Activated naive CD8-positive, alpha-beta T cell treated with anti-CD3 and anti-CD28 coated beads for 36 hours (primary cell): Measurements from ENCODE around the gene HES5. TPM values are rescaled to one million over a fixed set of nuclear protein-coding genes. Genes with fewer than 3 reads are reported as not detected.
A peak's percentile ranks its signal among the peaks of the same experiment; 100 is the strongest.
"Not testable (repeated sequence)": the region's sequence is repeated elsewhere in the genome, so short reads cannot be mapped to it uniquely, and the experiment has no call there.

Source experiments
- DNase-seq: peaks from one replicate; pipeline ENCODE4 v3.0.0; 2021
- H3K27ac Mint-ChIP-seq: one replicate; pipeline ENCODE4 v1.8.0; 2022; ENCODE audit warnings: mild to moderate bottlenecking, moderate library complexity, mixed read lengths
- H3K27me3 Mint-ChIP-seq: one replicate; pipeline ENCODE4 v1.8.0; 2022; ENCODE audit warnings: mild to moderate bottlenecking, mixed read lengths
- H3K36me3 Mint-ChIP-seq: one replicate; pipeline ENCODE4 v1.8.0; 2021; ENCODE audit warnings: mild to moderate bottlenecking, mixed read lengths
- H3K4me1 Mint-ChIP-seq: one replicate; pipeline ENCODE4 v1.8.0; 2021; ENCODE audit warnings: mixed read lengths
- H3K4me3 Mint-ChIP-seq: one replicate; pipeline ENCODE4 v1.8.0; 2022; ENCODE audit warnings: mild to moderate bottlenecking, moderate library complexity, mixed read lengths
- H3K9me3 Mint-ChIP-seq: one replicate; pipeline ENCODE4 v1.8.0; 2022; ENCODE audit warnings: mixed read lengths
- total RNA-seq, 2 experiments: library from RNA; stranded (reverse); gene quantifications; one replicate each; pipeline ENCODE4 v1.2.3, GENCODE V29; 2021

HES5 gene
- total RNA-seq, 2 experiments from 2014 or later, result 0.28 TPM; not detected in 1

DNA sequence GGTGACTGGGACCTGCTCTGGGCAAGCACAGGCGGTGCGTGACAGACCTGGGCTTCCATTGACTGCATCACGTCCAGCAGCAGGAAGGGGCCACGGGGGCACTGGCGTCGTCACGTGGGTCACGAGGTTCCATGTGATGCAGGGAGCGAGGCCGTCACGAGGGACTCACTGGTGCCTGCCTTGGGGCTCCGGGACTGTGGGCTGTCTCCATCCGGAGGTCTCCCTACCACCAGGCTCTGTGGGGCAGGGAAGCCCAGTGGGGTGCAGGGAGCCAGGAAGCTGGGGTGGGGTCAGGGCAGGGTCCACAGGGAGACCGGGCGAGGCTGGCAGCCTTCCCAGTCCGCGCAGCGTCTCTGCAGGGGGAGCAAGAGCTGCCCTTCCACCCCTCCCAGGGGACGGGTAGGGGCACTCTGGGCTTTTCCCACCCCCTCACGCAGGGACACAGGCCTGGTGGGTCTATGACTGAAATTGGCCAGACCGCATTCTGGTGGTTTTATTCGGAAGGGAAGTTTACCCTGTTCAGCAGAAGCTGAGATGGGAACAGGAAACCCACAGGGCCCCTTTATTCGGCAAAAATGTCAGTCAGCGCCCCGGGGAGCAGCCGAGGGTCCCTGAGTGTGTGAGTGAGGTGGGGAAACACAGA, 25.7 kb upstream of the HES5 start:
- Mint-ChIP-seq H3K9me3 (no peaks in the 10 kb centered on the region), H3K36me3 (peaks cover 7% of the 10 kb centered on the region), H3K4me3 (peak overlapping the region; percentile 96), H3K4me1 (peaks cover 24% of the 10 kb centered on the region), H3K27me3 (no peaks in the 10 kb centered on the region), H3K27ac (peak overlapping the region; percentile 99)
- DNase-seq, result peak; percentile 86

DNA sequence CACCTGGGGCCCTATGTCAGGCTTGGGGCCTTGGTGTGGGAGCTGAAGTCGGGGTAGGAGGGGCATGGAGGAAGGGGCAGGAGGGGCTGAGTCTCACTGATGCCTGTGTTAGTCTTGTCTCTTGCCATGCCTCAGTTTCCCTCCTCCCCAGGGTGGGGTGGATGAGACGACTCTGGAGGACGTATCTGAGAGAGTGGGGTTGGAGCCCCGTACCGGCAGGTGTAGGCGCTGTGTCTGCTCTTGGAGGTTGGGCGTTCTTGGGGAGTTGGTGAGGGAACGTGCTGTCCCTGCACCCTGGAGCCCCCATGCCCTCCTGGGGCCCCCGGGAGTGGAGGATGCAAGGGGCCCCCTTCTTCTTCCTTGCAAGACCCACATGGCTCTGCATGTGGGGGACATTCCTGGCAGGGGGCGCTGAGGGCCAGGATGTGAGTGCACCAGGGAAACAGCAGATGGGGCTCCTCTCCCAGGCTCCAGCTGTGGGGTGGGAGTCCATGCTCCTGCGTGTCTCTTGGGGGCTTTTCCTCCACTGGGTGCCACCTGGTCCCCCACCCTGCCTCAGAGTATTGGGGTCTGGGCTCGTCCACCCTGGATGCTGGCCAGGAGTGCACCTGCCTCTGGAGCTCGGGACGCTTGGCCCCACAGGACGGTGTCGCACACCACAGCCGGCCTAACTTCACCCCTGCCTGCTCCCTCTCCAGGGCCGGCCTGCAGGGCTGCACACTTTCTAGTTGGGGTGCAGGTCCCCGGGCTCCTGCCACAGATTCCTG, 24.7 kb upstream of the HES5 start:
- Mint-ChIP-seq H3K9me3 (no peaks in the 10 kb centered on the region), H3K4me3 (peak overlapping the region; percentile 96), H3K36me3 (peaks cover 8% of the 10 kb centered on the region), H3K27ac (peak overlapping the region; percentile 99), H3K27me3 (no peaks in the 10 kb centered on the region), H3K4me1 (peaks cover 27% of the 10 kb centered on the region)
- peak; percentile 70 for DNase-seq

DNA sequence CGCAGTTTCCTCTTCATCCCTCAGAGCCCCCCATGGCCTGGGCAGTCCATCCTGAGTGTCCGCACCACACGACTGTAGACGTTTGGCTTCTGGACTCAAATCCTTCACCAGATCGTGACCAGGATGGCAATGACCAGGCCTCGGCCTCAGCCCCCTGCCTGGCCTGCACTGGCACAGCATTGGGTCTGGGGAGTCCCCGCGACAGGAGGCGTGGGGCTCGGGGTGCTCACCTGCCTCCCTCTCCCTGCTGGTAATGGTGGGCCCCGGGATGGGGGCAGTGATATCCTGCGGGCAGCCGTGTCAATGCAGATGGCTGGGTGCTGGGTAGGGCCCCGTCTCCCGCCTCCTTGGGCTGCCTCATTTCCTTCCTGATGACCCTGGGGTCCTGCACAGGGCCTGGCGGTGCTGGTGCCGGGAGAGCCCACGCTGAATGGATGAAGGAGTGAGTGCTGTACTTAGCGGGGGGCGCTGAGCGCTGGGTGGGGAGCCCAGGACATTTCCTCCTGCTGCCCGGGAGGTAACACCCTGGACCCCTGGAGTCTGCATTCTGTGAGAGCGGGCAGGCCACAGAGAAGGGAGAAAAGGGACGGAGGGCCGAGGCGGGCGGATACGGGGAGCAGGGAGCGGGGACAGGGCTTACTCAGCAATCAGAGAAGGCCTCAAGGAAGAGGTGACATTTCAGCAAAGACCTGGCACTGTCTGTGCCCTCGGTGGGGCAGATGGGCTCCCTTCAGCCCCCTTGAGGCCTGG, 24.0 kb upstream of the HES5 start:
- Mint-ChIP-seq H3K27ac (peak overlapping the region; percentile 99), H3K4me3 (peak overlapping the region; percentile 96), H3K9me3 (no peaks in the 10 kb centered on the region), H3K27me3 (no peaks in the 10 kb centered on the region), H3K36me3 (peaks cover 8% of the 10 kb centered on the region), H3K4me1 (peaks cover 33% of the 10 kb centered on the region)
- no peak for DNase-seq

DNA sequence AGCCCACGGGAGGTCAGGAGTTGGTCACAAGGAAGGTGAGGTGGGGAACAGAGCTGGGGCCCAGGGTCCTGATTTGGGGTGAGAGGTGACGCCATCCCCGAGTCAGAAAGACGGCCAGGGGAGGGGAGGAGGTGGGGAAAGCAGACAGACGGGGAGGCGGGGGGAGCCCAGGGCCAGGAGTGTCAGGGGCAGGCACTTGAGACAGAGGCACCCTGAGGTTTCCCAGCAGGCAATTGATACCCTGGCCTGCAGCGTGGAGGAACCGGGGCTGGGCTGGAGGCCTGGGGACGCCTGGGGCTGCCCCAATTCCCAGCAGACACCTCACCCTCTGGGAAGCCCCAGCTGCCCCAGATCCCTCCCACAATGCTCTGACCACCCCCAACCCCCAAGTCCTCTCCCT, 23.0 kb upstream of the HES5 start:
- H3K9me3 Mint-ChIP-seq, DNase-seq, H3K36me3 Mint-ChIP-seq, H3K27me3 Mint-ChIP-seq, H3K27ac Mint-ChIP-seq, H3K4me3 Mint-ChIP-seq: not testable (repeated sequence)
- H3K4me1 Mint-ChIP-seq, result peaks cover 34% of the 10 kb centered on the region

DNA sequence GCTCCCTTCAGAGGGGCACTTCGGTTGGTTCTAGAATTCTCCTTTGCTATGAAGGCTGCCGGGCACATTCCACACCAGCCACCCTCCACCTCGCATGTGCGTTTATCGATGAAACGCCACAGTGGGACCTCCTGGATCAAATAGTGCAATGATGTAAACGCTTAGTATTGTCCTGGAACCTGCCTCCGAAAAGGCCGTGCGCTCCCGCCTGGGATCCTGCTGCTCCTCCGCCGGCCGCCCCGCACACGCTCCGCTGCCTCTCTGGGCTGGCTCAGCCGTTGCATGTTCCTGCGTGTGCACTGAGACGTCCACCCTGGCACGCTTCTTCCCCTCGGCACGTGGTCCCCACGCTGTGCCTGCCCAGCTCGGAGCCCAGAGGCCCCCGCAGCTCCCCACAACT, 22.1 kb upstream of the HES5 start:
- no peaks in the 10 kb centered on the region for H3K27me3 Mint-ChIP-seq
- no peak overlapping the region for H3K4me3 Mint-ChIP-seq
- H3K27ac Mint-ChIP-seq, result no peak overlapping the region
- H3K36me3 Mint-ChIP-seq, result peaks cover 4% of the 10 kb centered on the region
- H3K9me3 Mint-ChIP-seq, result no peaks in the 10 kb centered on the region
- DNase-seq, result no peak
- H3K4me1 Mint-ChIP-seq, result peaks cover 34% of the 10 kb centered on the region

DNA sequence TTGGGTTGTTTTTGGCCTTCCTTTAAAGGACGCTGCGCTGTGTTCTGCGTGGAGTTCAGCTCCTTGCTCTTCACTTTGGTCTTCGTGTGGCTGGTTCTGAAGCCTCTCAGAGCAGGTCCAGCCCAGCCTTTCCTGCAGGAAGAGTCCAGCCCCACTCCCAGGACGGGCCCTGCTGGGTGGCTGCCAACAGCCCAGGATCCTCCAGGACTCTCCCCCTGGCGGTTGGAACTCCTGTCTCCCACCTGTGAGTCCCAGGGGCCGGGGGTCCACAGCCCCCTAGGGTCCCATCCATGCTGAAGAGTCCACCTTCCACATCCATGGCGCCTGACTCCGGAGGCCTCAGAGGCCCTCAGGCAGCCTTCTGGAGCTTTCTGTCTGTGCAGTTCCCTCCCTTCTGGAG, 21.5 kb upstream of the HES5 start:
- not testable (repeated sequence) for H3K27me3 Mint-ChIP-seq, DNase-seq, H3K9me3 Mint-ChIP-seq, H3K36me3 Mint-ChIP-seq, H3K4me3 Mint-ChIP-seq
- H3K27ac Mint-ChIP-seq, result peak overlapping the region; percentile 74
- H3K4me1 Mint-ChIP-seq, result peaks cover 33% of the 10 kb centered on the region

DNA sequence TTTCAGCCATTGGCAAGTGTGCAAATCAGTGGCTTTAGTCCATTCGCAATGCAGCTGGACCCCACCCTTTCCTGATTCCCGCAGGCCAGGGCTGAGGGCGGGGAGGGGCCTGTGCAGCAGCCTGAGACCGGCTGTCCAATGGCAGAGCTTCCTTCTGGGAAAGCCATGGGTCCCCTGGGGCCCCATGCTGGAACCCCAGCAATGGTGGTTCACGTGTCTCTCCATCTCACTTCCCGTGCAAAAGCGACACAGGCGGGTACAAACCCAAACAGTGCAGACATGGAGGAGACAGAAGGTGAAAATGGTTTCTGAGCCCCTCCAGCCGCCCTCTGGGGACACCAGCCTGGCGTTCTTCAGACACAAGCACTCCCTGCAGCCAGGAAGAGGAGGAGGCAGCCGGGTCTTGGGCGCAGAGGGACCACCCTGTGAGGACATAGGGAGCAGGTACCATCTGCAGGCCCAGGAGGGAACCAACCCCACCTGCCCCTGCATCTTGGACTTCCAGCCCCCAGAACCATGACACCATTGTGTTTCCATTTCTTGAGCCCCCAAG, 20.3 kb upstream of the HES5 start:
- peaks cover 27% of the 10 kb centered on the region for H3K4me1 Mint-ChIP-seq
- not testable (repeated sequence) for H3K4me3 Mint-ChIP-seq, DNase-seq

DNA sequence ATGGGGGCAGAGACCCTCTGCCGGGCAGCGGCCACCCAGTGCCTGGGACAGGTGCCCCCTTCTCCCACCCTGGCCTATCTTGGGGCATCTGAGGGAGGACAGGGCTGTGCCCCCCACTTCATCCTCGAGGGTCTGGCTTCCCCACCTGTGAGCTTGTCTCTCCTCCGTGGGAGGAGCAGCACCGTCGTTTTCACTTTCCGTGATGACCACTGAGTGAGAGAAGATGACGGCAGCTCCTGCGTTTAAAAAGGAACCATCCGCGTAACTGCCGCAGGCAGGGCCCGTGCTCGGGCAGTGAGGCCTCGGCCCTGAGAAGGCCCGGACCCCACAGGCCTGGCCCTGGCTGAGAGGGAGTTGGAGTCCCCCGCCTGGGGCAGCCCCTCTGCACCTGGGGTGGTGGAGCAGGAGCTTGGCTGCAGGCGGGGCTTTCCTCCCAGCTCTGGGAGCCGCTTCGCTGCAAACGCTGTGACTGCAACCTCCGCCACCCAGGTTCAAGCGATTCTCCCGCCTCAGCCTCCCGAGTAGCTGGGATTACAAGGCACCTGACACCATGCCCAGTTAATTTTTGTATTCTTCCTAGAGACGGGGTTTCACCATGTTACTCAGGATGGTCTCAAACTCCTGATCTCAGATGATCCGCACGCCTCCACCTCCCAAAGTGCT, 19.4 kb upstream of the HES5 start:
- H3K27ac Mint-ChIP-seq, result peak overlapping the region; percentile 97
- peaks cover 24% of the 10 kb centered on the region for H3K4me1 Mint-ChIP-seq
- H3K9me3 Mint-ChIP-seq, DNase-seq, H3K27me3 Mint-ChIP-seq, H3K36me3 Mint-ChIP-seq: not testable (repeated sequence)
- peak overlapping the region; percentile 83 for H3K4me3 Mint-ChIP-seq

More for the DNA sequence above, 20.3 kb upstream of the HES5 start:
- H3K9me3 Mint-ChIP-seq, H3K27ac Mint-ChIP-seq, H3K27me3 Mint-ChIP-seq, H3K36me3 Mint-ChIP-seq: not testable (repeated sequence)

DNA sequence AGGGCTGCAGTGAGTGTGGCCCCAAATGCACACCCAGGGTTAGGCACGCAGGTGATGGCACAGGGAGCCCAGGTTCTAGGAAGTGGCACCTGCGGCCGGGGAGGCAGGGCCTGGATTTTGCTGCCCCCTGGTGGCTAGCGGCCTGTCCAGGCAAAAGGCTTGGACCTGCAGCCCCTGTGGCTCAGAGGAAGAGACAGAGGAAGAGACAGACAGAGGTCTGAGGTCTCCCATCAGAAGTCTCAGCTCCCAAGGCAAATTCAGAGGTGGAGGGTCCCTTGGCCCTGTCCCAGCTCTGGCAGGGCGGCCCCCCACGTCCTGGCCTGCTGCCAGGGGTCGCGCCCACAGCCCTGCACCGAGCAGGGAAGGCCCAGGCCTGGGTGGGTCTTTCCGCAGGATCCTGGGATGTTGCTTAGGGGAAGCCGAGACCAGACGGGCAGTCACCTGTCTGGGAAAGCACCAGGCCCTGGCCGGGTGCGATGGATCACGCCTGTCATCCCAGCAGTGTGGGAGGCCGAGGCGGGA, 18.1 kb upstream of the HES5 start:
- peak overlapping the region; percentile 83 for H3K4me3 Mint-ChIP-seq
- H3K27ac Mint-ChIP-seq, result peak overlapping the region; percentile 97
- H3K36me3 Mint-ChIP-seq, result peaks cover 1% of the 10 kb centered on the region
- DNase-seq, result peak; percentile 87
- peaks cover 24% of the 10 kb centered on the region for H3K4me1 Mint-ChIP-seq
- no peaks in the 10 kb centered on the region for H3K9me3 Mint-ChIP-seq
- no peaks in the 10 kb centered on the region for H3K27me3 Mint-ChIP-seq

DNA sequence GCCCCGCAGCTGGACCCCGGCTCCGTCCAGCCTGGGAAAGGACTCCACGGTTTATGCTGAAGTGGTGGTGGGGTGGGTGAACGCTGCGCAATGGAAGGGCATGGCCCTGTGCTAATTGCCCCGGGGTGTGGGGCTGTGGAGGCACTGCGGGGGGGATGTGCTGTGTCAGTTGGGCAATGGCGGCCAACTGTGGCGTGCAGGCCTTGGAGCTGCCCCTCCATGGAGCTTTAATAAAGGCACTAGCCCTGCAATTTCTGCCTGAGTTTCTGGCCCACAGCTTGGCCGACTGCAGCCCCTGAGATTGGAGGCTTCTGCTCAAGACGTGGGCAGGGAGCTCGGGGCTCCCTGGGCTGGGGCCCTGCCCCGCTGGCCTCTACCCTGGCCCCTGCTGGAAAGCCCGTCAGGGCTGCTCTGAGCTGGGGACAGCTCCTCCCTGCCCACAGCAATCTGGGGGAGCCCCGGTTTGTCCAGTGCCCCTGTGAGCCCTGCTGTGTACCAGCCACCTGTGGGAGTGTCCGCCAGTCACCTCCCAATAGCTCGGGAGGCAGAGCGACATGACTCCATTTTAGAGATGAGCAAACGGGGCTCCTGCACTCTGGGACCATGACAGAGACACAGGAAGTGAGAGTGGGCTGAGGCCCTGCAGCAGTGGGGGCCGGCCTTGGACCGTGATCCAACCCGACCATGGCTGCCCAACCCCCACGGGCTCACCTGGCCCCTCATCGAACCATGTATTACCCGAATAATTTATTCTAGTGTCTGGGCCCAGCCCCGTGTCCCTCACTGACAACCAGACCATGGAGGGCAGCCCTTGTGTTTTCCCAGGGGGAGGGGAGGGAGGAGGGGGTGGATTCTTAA, 17.4 kb upstream of the HES5 start:
- Mint-ChIP-seq H3K27me3 (no peaks in the 10 kb centered on the region), H3K27ac (peak overlapping the region; percentile 97), H3K9me3 (no peaks in the 10 kb centered on the region), H3K4me1 (peaks cover 24% of the 10 kb centered on the region), H3K36me3 (peaks cover 1% of the 10 kb centered on the region), H3K4me3 (peak overlapping the region; percentile 83)
- DNase-seq, result peak; percentile 81

DNA sequence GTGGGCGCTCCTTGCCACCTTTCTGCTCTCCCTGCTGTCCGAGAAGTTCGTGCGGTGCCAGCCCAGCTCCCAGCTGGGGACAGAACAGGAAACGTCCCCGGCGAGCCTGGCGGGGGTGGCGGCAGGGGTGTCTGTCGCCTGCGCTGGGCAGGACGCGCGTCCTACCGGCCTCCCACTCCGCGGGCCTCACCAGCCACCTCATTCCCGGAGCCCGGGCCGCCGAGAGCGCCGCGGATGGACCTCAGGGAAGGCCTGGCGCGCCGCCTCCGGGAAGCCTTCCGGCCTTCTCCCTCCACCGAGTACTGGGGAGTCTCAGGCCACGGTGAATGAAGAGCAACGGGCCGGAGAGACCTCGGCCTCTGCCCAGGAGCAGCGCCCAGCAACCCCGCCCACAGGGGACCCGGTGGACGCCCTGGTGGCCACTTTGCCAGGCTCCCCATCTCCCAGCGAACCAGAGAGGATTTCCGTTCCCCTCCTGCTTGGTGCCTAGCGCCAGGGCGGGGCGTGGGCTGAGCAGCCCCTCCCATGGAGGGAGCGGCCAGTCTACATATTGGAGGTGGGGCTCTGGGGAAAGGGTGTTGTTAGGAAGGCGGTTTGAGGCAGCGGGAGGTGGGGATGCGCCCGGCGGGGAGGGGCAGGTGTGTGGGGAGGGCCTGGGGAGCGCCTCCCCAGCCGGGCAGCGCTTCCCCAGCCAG, 16.6 kb upstream of the HES5 start:
- no peaks in the 10 kb centered on the region for H3K9me3 Mint-ChIP-seq
- H3K27ac Mint-ChIP-seq, result peak overlapping the region; percentile 97
- peak overlapping the region; percentile 83 for H3K4me3 Mint-ChIP-seq

DNA sequence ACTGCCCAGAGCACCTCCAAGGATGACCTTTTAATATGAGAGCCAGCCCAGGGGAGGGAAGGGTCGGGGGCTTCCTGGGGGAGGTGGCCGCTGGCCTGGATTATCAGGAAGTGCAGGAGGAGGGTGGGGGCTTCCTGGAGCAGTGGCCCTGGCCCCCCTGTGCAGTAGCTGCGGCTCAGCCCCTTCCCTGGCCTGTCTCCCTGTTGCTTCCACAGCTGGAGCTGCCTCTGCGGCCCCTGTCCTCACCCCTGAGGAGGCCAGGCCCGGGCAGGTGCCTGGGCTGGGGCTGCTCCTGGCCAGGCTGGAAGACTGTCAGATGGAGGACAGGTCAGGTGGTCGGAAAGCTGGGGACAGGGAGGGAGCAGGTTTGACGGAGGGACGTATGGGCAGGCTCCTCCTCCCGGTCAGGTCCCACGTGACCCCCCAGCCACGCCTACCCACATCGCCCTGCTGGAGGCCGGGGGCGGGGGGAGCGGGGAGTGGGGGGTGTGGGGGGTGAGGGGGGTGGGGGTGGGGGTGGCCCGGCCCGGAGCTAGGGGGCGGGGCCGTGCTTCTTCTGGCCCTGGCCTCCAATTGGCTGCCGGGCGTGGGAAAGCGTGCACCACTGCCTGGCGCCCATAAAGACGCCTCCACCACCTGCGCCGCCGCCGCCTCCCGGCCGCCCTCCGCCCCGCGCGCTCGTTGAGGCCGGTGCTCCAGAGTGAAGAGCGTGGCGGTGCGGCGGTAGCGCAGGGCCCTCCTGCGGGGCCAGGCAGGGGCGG, 15.9 kb upstream of the HES5 start:
- Mint-ChIP-seq H3K36me3 (peaks cover 1% of the 10 kb centered on the region), H3K9me3 (no peaks in the 10 kb centered on the region), H3K4me1 (peaks cover 24% of the 10 kb centered on the region), H3K4me3 (peak overlapping the region; percentile 83), H3K27ac (peak overlapping the region; percentile 97), H3K27me3 (no peaks in the 10 kb centered on the region)
- DNase-seq, result peak; percentile 91

More for the DNA sequence above, 16.6 kb upstream of the HES5 start:
- Mint-ChIP-seq H3K27me3 (no peaks in the 10 kb centered on the region), H3K36me3 (peaks cover 1% of the 10 kb centered on the region), H3K4me1 (peaks cover 24% of the 10 kb centered on the region)
- peak; percentile 90 for DNase-seq
